GM18868 (cell line): Measurements from ENCODE around the gene CAPZB.

Experiments used
- ATAC-seq: cut with Tn5 transposase; IDR thresholded peaks from one replicate; pipeline ENCODE4 v1.9.1; 2021; ENCODE audit warnings: mild to moderate bottlenecking, moderate library complexity; ENCODE audit not compliant: unreplicated experiment

The CAPZB gene

DNA sequence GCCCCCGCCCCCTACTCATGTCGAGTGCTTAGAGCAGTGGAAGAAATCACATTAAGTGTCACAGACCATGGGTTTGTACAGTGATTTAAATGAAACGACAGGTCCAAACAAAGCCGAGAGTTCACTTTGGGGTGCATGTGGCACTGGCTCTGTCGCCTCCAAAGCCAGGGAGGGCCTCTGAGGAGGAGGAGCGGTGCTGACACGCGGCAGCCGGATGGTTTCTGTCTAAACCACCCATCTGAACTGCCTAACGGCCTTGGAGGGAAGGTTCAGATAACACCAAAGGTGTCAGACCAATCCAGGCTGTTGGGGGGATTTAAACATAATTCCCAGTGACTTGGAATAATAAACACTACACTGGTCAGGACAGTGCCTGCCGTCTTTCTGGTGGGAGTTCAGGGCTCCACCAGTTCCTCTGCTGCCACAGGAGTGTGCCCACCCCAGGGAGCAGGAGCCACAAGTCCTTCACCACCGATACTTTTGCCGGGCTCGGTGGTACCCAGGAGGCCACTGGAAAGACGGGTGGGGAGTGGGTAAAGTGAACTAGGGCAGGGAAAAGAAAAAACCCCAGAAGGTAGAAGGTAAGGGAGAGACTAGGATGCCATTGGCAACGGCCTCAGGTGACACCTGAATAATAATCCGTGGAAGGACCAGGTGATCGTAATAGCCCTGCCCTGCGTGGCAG, 95.0 kb downstream of the CAPZB start:
- peak; percentile 12 for ATAC-seq

DNA sequence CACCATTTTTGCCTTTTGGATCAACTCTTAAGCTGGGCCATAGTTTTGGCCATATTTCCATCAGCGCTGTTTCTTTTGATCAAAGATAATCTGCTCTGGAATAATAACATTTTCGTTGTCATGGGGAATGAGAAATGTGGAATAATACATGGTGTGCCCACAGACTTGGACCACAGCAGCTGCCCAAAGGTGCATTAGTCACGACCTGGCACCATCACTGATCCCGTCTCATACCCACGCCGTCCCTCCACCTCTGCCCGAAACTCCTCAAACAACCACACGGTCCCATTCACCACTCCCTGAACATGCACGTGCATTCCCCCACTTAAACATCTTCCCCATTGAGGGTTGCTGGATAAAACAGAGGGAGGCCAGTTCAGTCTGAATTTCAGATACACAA, 96.4 kb downstream of the CAPZB start:
- no peak for ATAC-seq

DNA sequence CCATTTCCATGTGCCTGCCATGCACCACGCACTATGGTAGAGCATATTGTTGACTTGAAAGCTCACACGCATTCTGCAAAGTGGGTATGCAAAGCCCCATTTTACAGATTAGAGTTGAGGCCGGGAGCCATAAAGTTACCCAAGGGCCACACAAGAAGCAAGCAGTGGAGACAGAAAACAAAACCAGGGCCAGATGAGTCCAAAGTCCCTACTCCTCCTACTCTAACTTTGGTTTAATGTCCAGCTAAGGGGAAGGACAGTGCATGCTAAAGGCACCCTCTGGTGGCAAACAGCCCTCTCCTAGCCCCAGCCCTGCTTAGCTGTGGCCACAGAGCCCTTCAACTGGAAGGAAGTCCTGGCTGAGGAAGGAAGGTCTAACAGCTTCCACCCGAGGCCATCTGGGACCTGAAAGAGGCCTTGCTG, 98.3 kb downstream of the CAPZB start:
- ATAC-seq = no peak

DNA sequence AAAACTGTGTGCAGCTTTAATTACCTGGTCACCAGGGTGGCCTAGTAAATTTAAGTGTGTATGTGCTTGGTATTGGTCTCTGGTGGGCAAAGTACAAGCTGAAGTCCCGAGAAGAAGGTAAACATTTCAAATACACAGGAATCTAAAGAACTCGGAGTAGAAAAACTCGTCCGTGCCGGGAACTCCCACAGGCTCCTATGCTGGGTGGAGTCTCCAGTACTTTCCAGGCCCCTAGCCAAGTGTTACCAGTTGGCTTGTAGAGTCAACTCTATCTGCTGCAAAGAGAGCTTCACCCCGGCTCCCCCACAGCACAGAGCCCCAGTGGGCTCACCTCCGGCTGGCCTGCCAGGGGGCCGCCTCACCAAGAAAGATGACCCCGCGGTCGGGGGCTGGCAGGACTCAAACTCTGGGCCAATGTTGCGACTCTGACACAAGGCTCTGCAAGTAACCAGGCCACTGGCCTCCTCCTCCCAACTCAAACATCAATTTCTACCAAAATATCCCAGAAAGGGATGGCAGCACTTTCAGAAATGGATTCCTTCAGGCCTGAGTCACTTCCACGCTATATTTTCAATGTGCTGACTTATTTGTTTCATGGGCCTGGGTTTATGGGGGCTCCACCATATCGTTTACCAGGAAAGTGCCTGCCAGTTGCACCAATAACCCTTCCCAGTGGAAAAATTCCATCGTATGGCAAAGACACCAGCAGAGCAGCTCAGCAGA, 99.3 kb downstream of the CAPZB start:
- no peak for ATAC-seq

DNA sequence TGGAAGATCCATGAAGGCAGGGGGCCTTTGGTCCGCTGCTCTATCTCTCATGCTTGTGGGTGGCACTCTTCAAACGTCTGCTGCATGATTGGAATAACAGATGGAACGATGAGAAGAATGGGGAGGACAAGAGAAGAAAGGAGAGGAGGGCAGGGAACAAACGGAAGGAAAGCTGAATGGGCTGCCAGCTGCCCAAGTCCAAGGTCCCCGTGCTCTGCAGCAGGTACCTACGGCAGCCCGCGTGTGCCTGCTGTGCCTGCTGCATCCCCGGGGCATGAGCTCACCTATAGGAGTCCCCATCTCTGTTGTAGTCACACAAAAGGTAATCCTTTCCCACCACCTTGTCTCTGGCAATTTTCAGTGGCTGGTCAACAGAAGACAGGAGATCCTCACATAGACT, 100.1 kb downstream of the CAPZB start:
- no peak for ATAC-seq

DNA sequence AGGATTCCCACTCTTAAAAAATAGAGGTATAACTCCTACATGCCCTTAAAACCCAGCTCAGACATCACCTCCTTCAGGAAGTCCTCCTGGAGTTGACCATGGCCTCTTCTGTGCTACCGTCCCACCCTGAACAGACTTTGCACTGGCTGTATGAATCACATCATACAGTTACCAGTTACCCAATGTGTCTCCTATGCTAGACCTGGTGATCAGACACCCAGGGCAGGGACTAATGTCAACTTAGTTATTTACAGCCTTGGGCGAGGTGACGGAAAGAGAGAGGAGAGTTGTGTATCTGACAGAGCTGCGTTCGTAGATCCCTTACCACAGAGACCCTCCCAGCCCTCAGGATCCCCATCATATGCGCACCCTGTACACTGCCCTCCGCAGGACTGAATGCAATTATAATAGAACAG, 100.6 kb downstream of the CAPZB start:
- no peak for ATAC-seq

DNA sequence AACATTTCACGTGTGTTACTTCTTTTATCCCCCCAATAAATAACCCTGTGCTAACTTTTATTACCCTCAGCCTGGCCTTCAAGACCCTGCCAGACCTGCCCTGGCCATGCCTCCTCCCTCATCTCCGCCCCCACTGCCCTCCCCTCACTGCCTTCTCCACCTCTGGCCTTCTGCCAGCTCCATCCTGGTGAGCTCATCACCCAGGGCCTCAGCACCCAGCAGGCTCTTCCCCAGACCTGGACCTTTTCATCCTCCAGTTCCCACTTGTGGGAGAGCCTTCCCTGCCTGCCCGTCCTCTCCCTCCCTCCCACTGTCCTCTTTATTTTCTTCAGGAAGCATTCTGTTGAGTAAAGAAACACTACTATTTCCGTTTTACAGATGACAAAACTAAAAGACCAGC, 101.2 kb downstream of the CAPZB start:
- no peak for ATAC-seq

DNA sequence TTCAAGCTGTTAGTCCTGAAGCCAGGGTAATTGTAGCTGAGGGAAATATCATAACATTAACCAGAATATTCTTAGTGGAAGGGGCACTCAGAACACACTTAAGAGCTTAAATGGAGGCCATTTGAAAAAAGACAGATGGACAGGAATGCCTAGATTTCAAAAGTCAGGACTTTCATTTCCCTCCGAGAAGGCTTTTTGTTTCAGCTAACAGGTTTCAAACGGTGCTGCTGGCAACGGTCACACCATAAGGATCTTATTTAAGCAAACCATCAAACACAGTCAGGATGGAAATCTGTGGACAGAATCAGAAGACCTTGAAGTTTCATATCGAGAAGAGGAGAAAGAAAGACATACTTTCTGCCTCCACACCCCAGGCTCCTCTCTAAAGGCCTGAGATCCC, 103.1 kb downstream of the CAPZB start:
- no peak for ATAC-seq

DNA sequence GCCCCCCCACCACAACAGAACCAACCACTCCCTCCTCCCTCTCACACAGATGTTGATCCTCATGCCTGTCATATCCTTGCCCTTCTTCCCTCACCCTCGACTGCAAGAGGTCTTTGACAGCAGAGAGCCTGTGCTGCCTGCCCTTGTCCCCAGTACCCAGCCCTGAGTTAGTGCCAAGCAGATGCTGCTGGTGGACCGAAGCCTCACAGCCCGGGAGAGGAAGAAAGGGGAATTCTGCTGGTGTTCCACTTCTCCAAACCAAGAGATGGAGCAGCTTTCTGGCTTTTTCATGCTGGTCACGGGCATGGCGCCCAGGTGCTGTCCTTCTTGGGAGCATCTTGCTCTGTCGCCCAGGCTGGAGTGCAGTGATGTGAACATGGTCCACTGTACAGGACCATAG, 104.1 kb downstream of the CAPZB start:
- no peak for ATAC-seq

DNA sequence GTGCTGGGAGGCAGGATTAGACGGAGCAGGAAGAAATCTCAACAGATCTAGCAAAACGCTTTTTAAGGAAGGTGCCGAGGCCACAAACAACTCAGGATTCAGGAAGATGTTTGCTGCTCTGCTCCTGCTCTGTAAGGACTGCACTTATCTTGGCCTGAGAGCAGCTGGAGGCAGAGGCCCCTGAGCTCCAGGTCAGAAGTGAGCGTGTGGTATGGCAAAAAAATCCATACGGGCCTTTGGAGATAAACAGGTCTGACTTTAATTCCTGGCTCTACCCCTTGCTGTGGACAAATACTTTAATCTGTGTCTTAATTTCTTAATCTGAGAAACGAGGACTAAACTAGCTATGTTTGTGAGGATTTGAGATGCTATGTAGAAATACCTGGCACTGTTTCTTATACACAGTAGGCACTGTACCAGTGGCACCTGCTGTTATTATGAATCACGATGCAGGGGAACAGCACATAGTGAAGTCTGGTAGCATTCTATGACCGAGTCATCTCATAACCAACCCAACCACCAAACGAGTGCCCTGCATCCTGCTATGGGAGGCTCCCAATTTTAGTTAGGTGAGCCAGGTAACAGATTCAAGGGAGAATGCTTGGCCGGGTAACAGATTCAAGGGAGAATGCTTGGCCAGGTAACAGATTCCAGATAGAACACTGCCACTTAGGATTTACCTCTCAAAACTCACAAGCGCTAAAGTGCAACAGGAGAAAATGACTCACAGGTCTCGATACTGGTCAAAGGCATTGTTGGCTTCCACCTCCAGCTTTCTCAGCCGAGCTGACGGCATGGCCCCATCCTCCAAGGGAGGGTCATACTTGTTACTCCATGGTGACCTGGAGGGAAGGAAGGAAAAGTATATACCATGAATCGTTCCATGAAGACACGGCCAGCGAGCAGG, 107.3 kb downstream of the CAPZB start:
- ATAC-seq = no peak

DNA sequence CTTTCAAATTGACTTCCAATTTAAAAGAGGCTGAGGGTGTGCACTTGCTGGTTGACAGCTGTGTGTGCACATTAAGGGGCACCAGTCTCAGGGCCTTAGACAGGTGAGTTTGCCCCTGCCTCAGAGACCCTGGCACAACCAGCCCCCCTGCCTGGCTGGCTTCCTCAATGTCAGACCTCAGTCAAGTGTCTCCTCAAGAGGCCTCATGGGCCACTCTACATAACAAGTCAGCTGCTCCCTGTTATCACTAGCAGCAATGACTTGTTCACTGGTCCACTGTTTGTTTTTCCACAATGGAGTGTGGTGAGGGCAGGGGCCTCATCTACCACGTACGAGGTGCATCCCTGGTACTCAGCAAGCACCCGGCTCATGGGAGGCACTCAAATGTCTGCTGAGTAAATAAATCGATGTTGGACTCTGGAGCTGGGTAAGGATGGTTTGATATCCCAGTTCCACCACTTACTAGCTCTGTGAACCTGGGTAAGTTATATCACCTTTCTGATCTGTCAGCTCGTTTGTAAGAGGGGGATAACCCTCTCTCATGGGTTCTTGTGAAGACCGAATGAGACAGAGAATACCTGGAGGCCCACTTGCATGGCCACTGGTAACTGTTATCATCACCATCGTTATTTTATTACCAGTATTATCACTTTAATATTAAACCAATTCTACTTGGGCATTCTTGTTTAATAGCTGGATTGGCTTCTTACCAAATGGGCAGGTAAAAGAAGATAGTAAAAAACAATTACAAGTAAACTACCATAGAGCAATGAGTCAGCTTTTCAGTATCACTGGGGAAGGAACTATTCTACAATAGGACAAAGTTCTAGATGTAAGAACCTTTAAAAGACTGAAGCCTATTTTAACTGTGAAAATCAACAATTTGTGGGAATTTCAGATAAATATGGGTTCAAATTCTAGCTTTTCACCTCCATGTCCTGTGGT, 108.6 kb downstream of the CAPZB start:
- no peak for ATAC-seq

DNA sequence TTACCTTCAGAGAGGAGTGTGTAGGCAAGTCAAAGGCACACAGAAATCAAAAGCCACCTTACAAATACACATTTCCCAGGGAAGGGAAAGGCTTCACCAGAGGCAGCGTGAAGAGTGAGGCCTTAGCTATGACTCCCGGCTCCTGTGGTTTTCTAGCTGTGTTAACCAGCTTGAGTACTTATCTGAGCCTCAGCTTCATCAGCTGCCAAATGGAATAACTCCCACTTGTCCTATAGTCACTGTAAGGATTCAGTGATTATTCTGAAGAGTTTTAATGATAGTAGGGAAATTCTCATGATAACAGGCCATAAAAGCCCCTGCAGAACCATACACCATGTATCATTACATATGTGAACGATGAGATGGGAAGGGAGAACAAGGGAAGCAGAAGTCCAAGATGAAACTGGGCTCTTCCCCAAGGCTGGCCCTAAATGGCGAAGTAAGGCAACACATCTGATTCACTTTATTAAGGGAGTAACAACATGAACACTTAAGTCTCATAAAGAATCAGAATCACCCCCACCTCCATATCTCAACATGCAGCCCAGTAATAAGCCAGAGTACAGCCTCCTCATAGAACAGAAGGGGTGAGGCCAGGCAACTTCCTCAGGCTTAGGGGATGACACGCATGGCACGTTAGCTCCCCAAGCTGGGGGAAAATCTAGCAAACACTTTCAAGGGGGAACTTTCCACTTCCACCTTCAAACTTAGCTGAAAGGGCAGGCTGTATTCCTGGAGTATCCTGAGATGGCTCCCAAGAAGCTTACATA, 109.5 kb downstream of the CAPZB start:
- ATAC-seq = no peak

DNA sequence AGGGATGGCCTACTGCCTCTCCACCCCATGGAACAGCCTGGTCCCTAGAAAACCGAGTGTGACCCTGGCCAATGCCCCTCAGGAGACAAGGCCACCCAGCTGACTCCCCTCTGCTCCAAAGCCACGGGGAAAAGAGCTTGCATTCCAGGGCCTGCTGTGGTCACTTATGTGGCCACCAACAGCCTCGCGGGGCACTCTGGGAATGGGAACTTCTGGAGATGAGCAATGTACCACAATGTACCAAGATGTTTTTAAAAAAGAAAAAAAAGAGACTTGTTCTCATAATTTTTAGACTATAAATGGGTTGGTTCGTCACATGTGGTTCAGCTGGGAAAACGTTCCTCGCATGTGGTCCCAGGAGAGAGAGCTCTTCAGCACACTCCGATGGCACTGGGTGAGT, 110.4 kb downstream of the CAPZB start:
- no peak for ATAC-seq

DNA sequence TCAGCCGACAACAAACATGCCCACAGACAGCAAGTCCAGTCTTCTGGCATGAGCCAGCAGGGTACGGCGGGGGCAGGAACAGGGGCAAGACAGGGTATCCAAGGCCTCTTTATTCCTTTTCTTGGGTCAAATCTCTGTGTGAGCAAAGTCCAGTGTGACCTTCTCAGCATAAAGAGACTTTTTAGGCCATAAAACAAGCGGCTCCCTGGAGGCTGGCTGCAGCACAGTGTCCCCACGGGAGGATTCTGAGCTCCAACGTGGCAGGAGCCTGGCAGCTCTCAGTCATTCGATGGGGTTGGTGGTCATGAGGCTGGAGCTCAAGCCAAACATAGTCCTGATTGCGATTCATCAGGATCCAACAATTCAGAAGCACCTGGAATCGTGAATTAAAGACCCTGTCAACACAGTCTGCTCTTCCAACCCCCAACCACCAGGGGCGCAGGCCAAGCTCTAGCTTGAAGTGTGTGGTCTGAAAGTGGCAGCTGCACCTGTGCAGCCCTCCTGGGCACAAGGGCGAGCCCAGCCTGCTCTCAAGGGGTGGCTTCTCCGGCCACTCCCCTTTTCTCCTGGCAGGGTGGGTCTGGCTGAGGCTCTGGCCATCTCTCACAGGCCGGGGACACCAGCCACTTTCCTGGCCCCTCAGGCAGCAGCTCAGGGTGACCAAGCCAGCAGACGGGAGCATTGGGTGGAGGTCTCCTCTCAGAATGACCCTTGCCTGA, 111.1 kb downstream of the CAPZB start:
- ATAC-seq = no peak

DNA sequence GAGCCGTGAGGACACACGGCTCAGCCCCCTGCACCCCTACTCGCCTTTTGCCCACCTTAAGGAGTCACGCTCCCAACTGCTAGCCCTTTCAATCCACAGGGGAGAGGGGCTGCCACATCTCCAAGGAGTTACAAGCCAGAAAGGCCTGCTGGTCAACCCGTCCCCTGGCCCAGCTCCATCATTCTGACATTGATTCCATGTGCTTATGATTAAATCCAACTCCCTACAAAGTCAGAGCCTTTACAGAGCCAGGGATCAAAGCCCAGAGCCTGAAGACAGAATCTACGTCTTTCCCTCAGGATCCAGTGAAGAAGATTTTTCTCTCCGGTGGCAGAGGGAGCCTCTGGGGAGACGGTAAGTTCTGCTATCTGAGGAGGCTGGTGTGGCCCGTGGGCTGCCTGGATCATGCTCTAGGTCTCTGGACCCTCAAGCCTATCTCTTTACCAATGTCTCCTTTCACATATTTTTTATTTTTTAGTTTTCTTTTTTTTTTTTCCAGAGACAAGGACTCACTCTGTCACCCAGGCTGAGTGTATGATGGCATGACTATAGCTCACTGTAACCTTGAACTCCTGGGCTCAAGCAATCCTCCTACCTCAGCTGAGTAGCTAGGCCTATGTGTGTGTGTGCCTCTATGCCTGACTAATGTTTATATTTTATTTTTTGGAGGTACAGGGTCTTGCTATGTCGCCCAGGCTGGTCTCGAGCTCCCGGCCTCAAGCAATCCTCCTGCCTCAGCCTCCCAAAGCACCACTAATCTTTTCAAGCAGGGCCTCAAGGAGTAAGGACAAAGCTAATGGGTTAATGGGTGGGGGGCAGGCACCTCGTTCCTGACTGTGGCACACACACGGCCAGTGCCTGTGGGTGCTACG, 111.9 kb downstream of the CAPZB start:
- no peak for ATAC-seq

DNA sequence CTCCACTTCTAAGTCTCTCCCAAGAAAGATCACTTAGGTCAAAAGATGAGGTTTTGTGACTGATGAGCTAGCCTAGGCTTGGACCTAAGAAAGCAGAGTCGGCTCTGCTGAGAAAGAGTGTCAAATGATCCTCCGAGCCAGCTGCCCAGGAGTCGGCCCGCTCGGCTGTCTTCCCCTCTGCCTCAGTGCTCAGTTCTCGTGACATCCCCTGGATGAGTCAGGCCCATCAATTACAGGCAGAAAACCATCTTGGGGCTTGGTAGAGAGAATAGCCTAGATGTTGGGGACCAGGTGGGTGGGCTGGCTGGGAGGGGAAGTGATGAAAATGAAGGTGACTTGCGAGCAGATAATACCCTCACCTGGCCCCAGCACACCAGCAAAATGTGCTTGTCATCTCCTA, 112.7 kb downstream of the CAPZB start:
- ATAC-seq = no peak

DNA sequence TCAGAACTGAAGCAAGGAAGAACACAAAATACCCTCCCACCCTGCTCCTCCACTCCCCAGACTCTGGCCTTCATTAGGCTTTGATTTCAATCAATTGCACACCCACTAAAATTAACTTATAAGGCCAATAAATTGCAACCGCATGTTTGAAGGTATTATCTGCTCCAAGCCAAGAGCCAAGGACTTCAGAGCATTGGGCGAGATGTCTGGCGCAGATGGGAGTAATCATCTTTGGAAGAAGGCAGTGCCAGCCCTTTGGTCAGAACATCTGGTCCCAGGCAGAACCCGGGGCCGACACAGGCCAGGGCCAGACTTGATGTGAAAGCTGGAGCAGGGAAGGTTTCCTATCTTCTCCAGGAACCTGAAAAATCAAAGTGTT, 113.2 kb downstream of the CAPZB start:
- no peak for ATAC-seq
